ENCODE results near the gene LYPD6B. TPM values are rescaled to one million over a fixed set of nuclear protein-coding genes. Genes with fewer than 3 reads are reported as not detected.

LYPD6B gene
- total and polyA plus RNA-seq, 2 experiments from 2014 or later, result 1.7 to 3.6 TPM

Other genes with a start within 250 kb of the LYPD6B start
- gene KIF5C, start 163.5 kb upstream of the LYPD6B start, total RNA-seq (2014; rRNA removed; shearing (Covaris generic)), result 46.5 and 49.1 TPM in 2 replicates
- gene KIF5C, start 163.5 kb upstream of the LYPD6B start, polyA plus RNA-seq (2016; fragmentation: Nextera tagmentation; extraction: Ambion mirVana), result 37.8 and 45.0 TPM in 2 replicates